ENCODE measurements around the gene TRAPPC1.

DNA sequence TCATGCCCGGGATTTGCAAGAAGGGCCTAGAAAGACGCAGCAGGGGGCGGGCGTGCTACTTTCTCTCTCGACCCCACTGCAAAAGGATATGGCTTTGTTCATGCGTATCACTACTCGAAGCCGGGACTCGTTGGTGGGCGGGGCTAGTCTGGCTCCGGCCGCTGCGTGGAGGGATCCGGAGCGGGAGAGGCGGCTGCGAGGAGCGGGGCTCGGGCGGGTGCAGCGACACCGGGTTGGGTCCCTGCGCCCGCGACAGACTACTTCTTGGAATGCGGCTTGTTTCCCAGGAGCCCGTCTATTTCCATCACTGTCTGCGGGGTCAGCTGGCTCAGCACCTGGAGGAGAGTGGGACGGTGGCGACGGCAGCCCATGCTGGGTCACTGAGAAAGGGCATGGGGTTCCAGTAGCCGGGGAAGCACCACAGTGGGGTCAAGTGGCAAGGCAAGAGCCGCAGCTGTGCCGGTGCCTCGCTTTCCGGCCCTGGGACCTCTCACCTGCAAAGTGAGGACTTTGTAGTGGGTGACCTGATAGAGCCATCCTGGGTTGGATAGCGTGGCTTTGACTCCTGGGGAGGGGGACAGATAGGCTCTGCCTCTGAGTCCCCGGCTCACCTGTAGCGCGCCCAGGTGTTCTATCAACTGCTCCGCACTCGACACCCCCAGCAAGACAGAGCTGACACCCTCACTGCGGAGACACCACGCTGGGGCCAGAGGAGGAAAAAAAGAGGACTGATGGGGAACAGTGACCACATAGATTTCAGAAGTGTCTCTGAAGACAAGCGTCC is 8.7 kb downstream of the TRAPPC1 start:
- TF ChIP-seq, protein P1, sequence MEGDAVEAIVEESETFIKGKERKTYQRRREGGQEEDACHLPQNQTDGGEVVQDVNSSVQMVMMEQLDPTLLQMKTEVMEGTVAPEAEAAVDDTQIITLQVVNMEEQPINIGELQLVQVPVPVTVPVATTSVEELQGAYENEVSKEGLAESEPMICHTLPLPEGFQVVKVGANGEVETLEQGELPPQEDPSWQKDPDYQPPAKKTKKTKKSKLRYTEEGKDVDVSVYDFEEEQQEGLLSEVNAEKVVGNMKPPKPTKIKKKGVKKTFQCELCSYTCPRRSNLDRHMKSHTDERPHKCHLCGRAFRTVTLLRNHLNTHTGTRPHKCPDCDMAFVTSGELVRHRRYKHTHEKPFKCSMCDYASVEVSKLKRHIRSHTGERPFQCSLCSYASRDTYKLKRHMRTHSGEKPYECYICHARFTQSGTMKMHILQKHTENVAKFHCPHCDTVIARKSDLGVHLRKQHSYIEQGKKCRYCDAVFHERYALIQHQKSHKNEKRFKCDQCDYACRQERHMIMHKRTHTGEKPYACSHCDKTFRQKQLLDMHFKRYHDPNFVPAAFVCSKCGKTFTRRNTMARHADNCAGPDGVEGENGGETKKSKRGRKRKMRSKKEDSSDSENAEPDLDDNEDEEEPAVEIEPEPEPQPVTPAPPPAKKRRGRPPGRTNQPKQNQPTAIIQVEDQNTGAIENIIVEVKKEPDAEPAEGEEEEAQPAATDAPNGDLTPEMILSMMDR (conservative IDR thresholded peaks at IDR 0.05): no peak
- TF ChIP-seq EZH2 (IDR thresholded peaks at IDR 0.05; ENCODE audit: low read depth): no peak
